Kidney (tissue), 14 donors: ENCODE results near the gene PCSK5. TPM values are rescaled to one million over a fixed set of nuclear protein-coding genes. Genes with fewer than 3 reads are reported as not detected.

ENCODE experiments used
- DNase-seq, 5 donors: peaks; one replicate each; pipeline ENCODE4 v3.0.0-alpha.2; 2013 to 2020
- FAIRE-seq: peaks from 2 replicates; lab custom pipeline; 2012; peaks lifted over from hg19 to GRCh38; lab: Jason Lieb, UNC
- H3K27ac ChIP-seq, 2 donors: one replicate each; pipeline ENCODE4 v1.7.0; 2013; ENCODE audit warnings: low read depth in 2 of 2, low read length in 2 of 2, inconsistent platforms in 1 of 2
- H3K27me3 ChIP-seq: one replicate; pipeline ENCODE4 v1.7.1; 2013; ENCODE audit warnings: low read length, inconsistent platforms; ENCODE audit not compliant: control insufficient read depth, insufficient read depth
- H3K36me3 ChIP-seq, 3 donors: one replicate each; pipeline versions ENCODE4 v1.7.0 to v1.7.1; 2013; ENCODE audit warnings: low read length in 3 of 3, control low read depth in 1 of 3, inconsistent platforms in 1 of 3; ENCODE audit not compliant: insufficient read depth in 3 of 3, control insufficient read depth in 2 of 3
- H3K4me1 ChIP-seq, 3 donors: one replicate each; pipeline versions ENCODE4 v1.7.0 to v1.7.1; 2013; ENCODE audit warnings: low read length in 3 of 3, inconsistent platforms in 1 of 3, low read depth in 1 of 3; ENCODE audit not compliant: control insufficient read depth in 2 of 3, insufficient read depth in 2 of 3
- H3K4me3 ChIP-seq, 3 donors: one replicate each; pipeline versions ENCODE4 v1.7.0 to v1.8.1; 2013; ENCODE audit warnings: low read length in 3 of 3, control low read depth in 1 of 3, inconsistent platforms in 1 of 3
- H3K9ac ChIP-seq, 3 donors: one replicate each; pipeline versions ENCODE4 v1.7.0 to v1.7.1; 2013; ENCODE audit warnings: low read length in 3 of 3, control low read depth in 1 of 3, inconsistent platforms in 1 of 3
- H3K9me3 ChIP-seq, 3 donors: one replicate each; pipeline versions ENCODE4 v1.7.0 to v1.7.1; 2013; ENCODE audit warnings: low read length in 3 of 3, control low read depth in 1 of 3, inconsistent platforms in 1 of 3; ENCODE audit not compliant: control insufficient read depth in 2 of 3, insufficient read depth in 1 of 3
- intact Hi-C: fragments of 100-400 bp; cut with DNase I; formaldehyde crosslinking; loops from one replicate; pipeline ENCODE4 v1.11.1; 2022
- polyA plus RNA-seq: library from polyadenylated mRNA; stranded (reverse); fragments of 350-450 nt; fragmentation: Illumina TruSeq; extraction: RNeasy Lipid Tissue Mini Kit (QIAGEN cat#74804); gene quantifications from one replicate; pipeline ENCODE4 v1.2.3, GENCODE V29; 2014; ENCODE audit warnings: low read depth, low replicate concordance; ENCODE audit not compliant: insufficient read depth
- total RNA-seq: library from RNA; stranded (reverse); fragmentation: NEBNext Ultra II Directional; extraction: Animal tissue kit (Norgen Biotek cat#: 25700); gene quantifications from one replicate; pipeline ENCODE4 v1.2.1, GENCODE V29; 2021
- TF ChIP-seq, protein P1 (sequence below): IDR thresholded peaks from 3 replicates; pipeline ENCODE4 v1.5.1; 2012; ENCODE audit warnings: mild to moderate bottlenecking, moderate library complexity, borderline replicate concordance; ENCODE audit not compliant: insufficient read depth; ENCODE audit errors: extremely low read depth
- donor health status: control.
- donor health status: control.
- donor health status: control.
- donor health status: control.
- donor health status: control.
- donor health status: DM: yes; HTN: yes; CAD: no.
- donor health status: Normal renal cell carcinoma (clear cell type).

PCSK5 gene
- total and polyA plus RNA-seq, 2 donors from 2014 or later: 1.6 to 14.7 TPM

DNA sequence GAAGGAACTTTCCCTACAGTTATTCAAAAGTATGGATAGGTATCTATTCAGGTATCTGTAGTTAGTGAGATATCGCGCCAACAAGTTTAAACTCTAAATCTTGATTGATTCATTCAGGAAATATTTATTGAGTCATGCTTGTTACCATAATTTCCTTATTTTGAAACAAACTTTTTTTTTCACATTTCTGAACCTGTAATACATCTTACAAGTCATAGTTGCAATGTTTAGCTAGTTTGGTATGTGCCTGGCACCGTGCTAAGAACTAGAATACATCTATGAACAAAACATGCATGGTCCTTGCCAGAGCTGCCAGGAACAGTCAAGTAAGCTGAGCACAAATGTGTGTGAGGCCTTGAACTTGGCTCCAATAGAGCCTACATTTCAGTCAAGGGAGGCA lies 226.4 kb downstream of the PCSK5 start:
- H3K4me1 ChIP-seq: no peaks in the 10 kb centered on the region
- TF ChIP-seq, protein P1, sequence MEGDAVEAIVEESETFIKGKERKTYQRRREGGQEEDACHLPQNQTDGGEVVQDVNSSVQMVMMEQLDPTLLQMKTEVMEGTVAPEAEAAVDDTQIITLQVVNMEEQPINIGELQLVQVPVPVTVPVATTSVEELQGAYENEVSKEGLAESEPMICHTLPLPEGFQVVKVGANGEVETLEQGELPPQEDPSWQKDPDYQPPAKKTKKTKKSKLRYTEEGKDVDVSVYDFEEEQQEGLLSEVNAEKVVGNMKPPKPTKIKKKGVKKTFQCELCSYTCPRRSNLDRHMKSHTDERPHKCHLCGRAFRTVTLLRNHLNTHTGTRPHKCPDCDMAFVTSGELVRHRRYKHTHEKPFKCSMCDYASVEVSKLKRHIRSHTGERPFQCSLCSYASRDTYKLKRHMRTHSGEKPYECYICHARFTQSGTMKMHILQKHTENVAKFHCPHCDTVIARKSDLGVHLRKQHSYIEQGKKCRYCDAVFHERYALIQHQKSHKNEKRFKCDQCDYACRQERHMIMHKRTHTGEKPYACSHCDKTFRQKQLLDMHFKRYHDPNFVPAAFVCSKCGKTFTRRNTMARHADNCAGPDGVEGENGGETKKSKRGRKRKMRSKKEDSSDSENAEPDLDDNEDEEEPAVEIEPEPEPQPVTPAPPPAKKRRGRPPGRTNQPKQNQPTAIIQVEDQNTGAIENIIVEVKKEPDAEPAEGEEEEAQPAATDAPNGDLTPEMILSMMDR: no peak
- H3K36me3 ChIP-seq: no peaks in the 10 kb centered on the region
- no peak overlapping the region for H3K4me3 ChIP-seq
- no peak overlapping the region for H3K27ac ChIP-seq
- H3K9me3 ChIP-seq: no peaks in the 10 kb centered on the region
- no peak for FAIRE-seq
- intact Hi-C loops: no loop called here
- no peak for DNase-seq
- no peak overlapping the region for H3K9ac ChIP-seq
- H3K27me3 ChIP-seq: no peaks in the 10 kb centered on the region

DNA sequence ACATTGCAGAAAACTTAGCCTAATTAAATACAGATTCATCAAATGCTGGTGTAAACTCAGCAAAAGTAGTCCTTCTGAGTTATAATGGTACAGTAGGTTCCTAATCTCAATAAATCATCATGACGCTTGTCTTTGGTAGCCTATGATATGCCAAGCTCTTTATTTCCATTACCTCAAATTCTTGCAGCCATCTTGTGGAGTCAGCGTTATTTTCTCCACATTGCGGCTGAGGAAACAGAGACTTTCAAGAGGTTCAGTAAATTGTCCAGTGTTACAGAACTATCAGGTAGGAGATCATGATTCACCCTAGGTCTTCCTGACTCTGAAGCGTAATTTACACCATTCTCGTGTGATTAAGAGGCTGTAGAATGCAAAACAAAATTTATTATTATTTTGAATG lies 237.2 kb downstream of the PCSK5 start:
- intact Hi-C loops: no loop called here
- TF ChIP-seq, protein P1: no peak
- Histone ChIP-seq H3K36me3 (no peaks in the 10 kb centered on the region), H3K27me3 (no peaks in the 10 kb centered on the region), H3K27ac (no peak overlapping the region), H3K4me3 (no peak overlapping the region), H3K9me3 (no peaks in the 10 kb centered on the region), H3K9ac (no peak overlapping the region), H3K4me1 (no peaks in the 10 kb centered on the region)
- DNase-seq (no peak), FAIRE-seq (no peak)

DNA sequence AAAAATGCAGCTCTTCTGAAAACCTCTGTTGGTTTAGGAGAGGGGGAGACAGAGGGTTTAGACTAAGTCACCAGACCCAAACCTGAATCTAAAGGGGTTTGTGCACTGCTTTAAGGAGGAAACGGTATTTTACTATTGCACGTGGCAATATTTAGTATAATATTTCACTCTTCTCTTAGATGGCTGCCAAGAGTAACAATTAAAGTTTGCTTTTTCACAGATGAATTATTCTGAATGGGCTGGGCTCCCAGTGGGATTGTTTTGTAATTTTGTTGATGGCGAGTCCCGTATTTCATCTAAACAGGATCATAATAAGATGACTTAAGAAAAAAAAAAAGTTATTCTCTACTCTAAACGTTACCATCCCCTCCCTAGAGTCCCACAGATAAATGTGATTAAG lies 245.4 kb downstream of the PCSK5 start:
- Histone ChIP-seq H3K4me1 (no peaks in the 10 kb centered on the region), H3K9ac (no peak overlapping the region), H3K27ac (no peak overlapping the region), H3K4me3 (no peak overlapping the region), H3K27me3 (no peaks in the 10 kb centered on the region), H3K9me3 (no peaks in the 10 kb centered on the region), H3K36me3 (no peaks in the 10 kb centered on the region)
- no peak for FAIRE-seq
- intact Hi-C loops: no loop called here
- TF ChIP-seq, protein P1: no peak
- DNase-seq: peak in 2 of 5 donors; percentile 11 to 16

- Histone ChIP-seq H3K27me3 (no peaks in the 10 kb centered on the region), H3K4me1 (no peaks in the 10 kb centered on the region), H3K9me3 (no peaks in the 10 kb centered on the region), H3K27ac (no peak overlapping the region), H3K9ac (no peak overlapping the region), H3K4me3 (no peak overlapping the region), H3K36me3 (no peaks in the 10 kb centered on the region)
- TF ChIP-seq, protein P1: no peak
- FAIRE-seq (no peak), DNase-seq (no peak)
- intact Hi-C loops: no loop called here
These were observed 246.5 kb downstream of the PCSK5 start for GRCh38 chr9:76136986-76137385.
